GM12878 (cell line): ENCODE results near the gene ITCH. TPM values are rescaled to one million over a fixed set of nuclear protein-coding genes. Genes with fewer than 3 reads are reported as not detected.

ENCODE experiments used
- ATAC-seq: fragments of 200-7000 bp; cut with Tn5 transposase; 3 replicates; pipeline ENCODE4 v1.9.1; 2020; ENCODE audit warnings: mild to moderate bottlenecking, moderate library complexity
- BruUV-seq: library from RNA; stranded (reverse); fragments of 400-500 nt; replicated peaks from 2 replicates; lab custom pipeline; 2021; lab: Mats Ljungman, UMichigan
- CTCF ChIA-PET: fragments of 300-600 bp; sonication (Branson Sonifier 250); formaldehyde crosslinking; extraction: SDS; loops from one replicate; lab custom pipeline; 2021; ENCODE audit warnings: inconsistent platforms; lab: Yijun Ruan, JAX
- POLR2A ChIA-PET: fragments of 350-600 bp; formaldehyde crosslinking; extraction: SDS; loops from one replicate; lab custom pipeline; 2021; ENCODE audit warnings: inconsistent platforms; lab: Charles Lee
- RAD21 ChIA-PET: fragments of 300-600 bp; sonication (Branson Sonifier 250); formaldehyde crosslinking; loops from one replicate; lab custom pipeline; 2023; ENCODE audit warnings: antibody characterized with exemption; ENCODE audit not compliant: unreplicated experiment; lab: Charles Lee
- SMC1A ChIA-PET: fragments of 300-600 bp; sonication (Branson Sonifier 250); formaldehyde crosslinking; loops from one replicate; lab custom pipeline; 2023; ENCODE audit not compliant: unreplicated experiment, uncharacterized antibody; lab: Charles Lee
- DNase-seq: peaks from one replicate; pipeline ENCODE4 v3.0.0-alpha.2; 2011; ENCODE audit warnings: low read depth, low spot score
- FAIRE-seq: peaks from 3 replicates; lab custom pipeline; 2011; peaks lifted over from hg19 to GRCh38; lab: Jason Lieb, UNC
- H2AFZ ChIP-seq: 2 replicates; pipeline ENCODE4 v1.6.0; 2011; ENCODE audit warnings: low read depth, low read length, control low read depth; ENCODE audit not compliant: control insufficient read depth
- H3K27ac ChIP-seq: 2 replicates; pipeline ENCODE4 v1.5.1; 2011; ENCODE audit warnings: control low read depth; ENCODE audit not compliant: control insufficient read depth, insufficient read depth
- H3K27me3 ChIP-seq, 2 experiments: replicated peaks in 1 of 2; 2 replicates each; pipeline versions ENCODE4 v1.6.0 to v1.6.1; 2011; ENCODE audit warnings: low read length in 1 of 2; ENCODE audit not compliant: control insufficient read depth in 2 of 2, insufficient read depth in 2 of 2
- H3K36me3 ChIP-seq, 2 experiments: 2 replicates each; pipeline ENCODE4 v1.5.1; 2011; ENCODE audit warnings: low read length in 1 of 2; ENCODE audit not compliant: control insufficient read depth in 2 of 2, insufficient read depth in 2 of 2
- H3K4me1 ChIP-seq: 2 replicates; pipeline ENCODE4 v1.6.1; 2011; ENCODE audit warnings: mild to moderate bottlenecking, low read length, moderate library complexity, mixed read lengths; ENCODE audit not compliant: control insufficient read depth, insufficient read depth
- H3K4me2 ChIP-seq: 2 replicates; pipeline ENCODE4 v1.6.0; 2011; ENCODE audit warnings: control low read depth; ENCODE audit not compliant: control insufficient read depth, insufficient read depth
- H3K4me3 ChIP-seq: fragments of 200-600 bp; sonication (generic); 2 replicates; pipeline ENCODE4 v1.5.1; 2016
- H3K79me2 ChIP-seq: 2 replicates; pipeline ENCODE4 v1.6.0; 2011; ENCODE audit warnings: low read length; ENCODE audit not compliant: control insufficient read depth, insufficient read depth
- H3K9ac ChIP-seq: 2 replicates; pipeline ENCODE4 v1.8.0; 2011; ENCODE audit warnings: low read length, control low read depth, mixed read lengths; ENCODE audit not compliant: control insufficient read depth, insufficient read depth
- H3K9me3 ChIP-seq: replicated peaks from 3 replicates; pipeline ENCODE4 v1.5.1; 2011; ENCODE audit warnings: mild to moderate bottlenecking, low read length; ENCODE audit not compliant: control insufficient read depth, insufficient read depth
- H4K20me1 ChIP-seq: 2 replicates; pipeline ENCODE4 v1.6.0; 2011; ENCODE audit not compliant: control insufficient read depth, insufficient read depth
- CBFB ChIP-seq: IDR thresholded peaks from 2 replicates; pipeline ENCODE4 v1.6.1; 2016; ENCODE audit warnings: antibody characterized with exemption, low read depth
- ETV6 ChIP-seq, 2 experiments: fragments of 450-650 bp in 1 of 2; IDR thresholded peaks in 1 of 2; conservative IDR thresholded peaks in 1 of 2; 2 replicates each; pipeline ENCODE4 v1.6.1; 2014; ENCODE audit warnings: antibody characterized with exemption in 1 of 2, borderline replicate concordance in 1 of 2, low read depth in 1 of 2, mild to moderate bottlenecking in 1 of 2, moderate library complexity in 1 of 2
- MEF2A ChIP-seq: IDR thresholded peaks from 2 replicates; pipeline ENCODE4 v1.6.1; 2011; ENCODE audit warnings: low read depth, mild to moderate bottlenecking, low read length, moderate library complexity; ENCODE audit not compliant: insufficient read depth
- RCOR1 ChIP-seq: conservative IDR thresholded peaks from 2 replicates; pipeline ENCODE4 v1.6.1; 2012; ENCODE audit warnings: low read depth, low read length, improper control_type of control experiment
- REST ChIP-seq: IDR thresholded peaks from 2 replicates; pipeline ENCODE4 v1.6.1; 2012; ENCODE audit warnings: mild to moderate bottlenecking, low read depth, low read length
- SPI1 ChIP-seq: IDR thresholded peaks from 2 replicates; pipeline ENCODE4 v1.6.1; 2011; ENCODE audit warnings: low read depth, mild to moderate bottlenecking, low read length, moderate library complexity, borderline replicate concordance; ENCODE audit not compliant: insufficient read depth
- TCF3 ChIP-seq: IDR thresholded peaks from 2 replicates; pipeline ENCODE4 v1.6.1; 2012; ENCODE audit warnings: low read depth, mild to moderate bottlenecking, low read length, borderline replicate concordance; ENCODE audit not compliant: insufficient read depth
- WRNIP1 ChIP-seq: IDR thresholded peaks from 2 replicates; pipeline ENCODE4 v1.6.1; 2011; ENCODE audit warnings: low read depth, low read length, improper control_type of control experiment, borderline replicate concordance
- ZBTB4 ChIP-seq: fragments of 450-650 bp; formaldehyde crosslinking; IDR thresholded peaks from 2 replicates; pipeline ENCODE4 v1.4.0; 2022; ENCODE audit warnings: mild to moderate bottlenecking, moderate library complexity
- WGBS: methylation state at CpG from one replicate; pipeline ENCODE4 v1.1.6; 2016; ENCODE audit warnings: low lambda C conversion rate; ENCODE audit not compliant: insufficient replicate concordance, insufficient coverage; ENCODE audit errors: missing lambda C conversion rate; 5-methylcytosine and 5-hydroxymethylcytosine counted together
- in situ Hi-C: fragments of 300-500 bp; cut with MboI; formaldehyde crosslinking; loops from 9 replicates; pipeline ENCODE4 v1.14.3; 2018; ENCODE audit warnings: mixed read lengths
- intact Hi-C: fragments of 100-400 bp; cut with micrococcal nuclease; formaldehyde crosslinking; loops from one replicate; pipeline ENCODE4 v1.14.2; 2022; ENCODE audit not compliant: unreplicated experiment
- polyA plus RNA-seq, 11 experiments: library from polyadenylated mRNA; depleted of rRNA in 4 of 11; unstranded in 6 of 11; stranded (reverse) in 5 of 11; fragments of >200 nt; fragmentation: Nextera tagmentation in 4 of 11; fragmentation: Illumina TruSeq in 1 of 11; extraction: Ambion mirVana in 4 of 11; extraction: Trizol in 1 of 11; gene quantifications; 1 replicate in 1 of 11; 2 replicates in 10 of 11; pipeline versions ENCODE4 v1.2.1 to v1.2.3, GENCODE V29; 2011 to 2016; ENCODE audit warnings: inconsistent platforms in 2 of 11, missing spikeins in 2 of 11, low read depth in 1 of 11
- total RNA-seq, 4 experiments: library from RNA; depleted of rRNA in 3 of 4; stranded (reverse); fragments of >200 nt in 3 of 4; fragmentation: Illumina TruSeq in 1 of 4; extraction: Trizol in 1 of 4; gene quantifications; 2 replicates each; pipeline versions ENCODE4 v1.2.1 to v1.2.3, GENCODE V29; 2013 to 2021
- TF ChIP-seq, protein P1 (sequence below): fragments of 450-650 bp; formaldehyde crosslinking; IDR thresholded peaks from 2 replicates; pipeline ENCODE4 v1.4.0; 2020; ENCODE audit warnings: mild to moderate bottlenecking, moderate library complexity

Gene ITCH
- total and polyA plus RNA-seq, 10 of the 15 experiments (the other 5 are each of a cell fraction or from before 2014, with no cell fraction given), result 7.5 to 46.1 (median 21.5) TPM

DNA sequence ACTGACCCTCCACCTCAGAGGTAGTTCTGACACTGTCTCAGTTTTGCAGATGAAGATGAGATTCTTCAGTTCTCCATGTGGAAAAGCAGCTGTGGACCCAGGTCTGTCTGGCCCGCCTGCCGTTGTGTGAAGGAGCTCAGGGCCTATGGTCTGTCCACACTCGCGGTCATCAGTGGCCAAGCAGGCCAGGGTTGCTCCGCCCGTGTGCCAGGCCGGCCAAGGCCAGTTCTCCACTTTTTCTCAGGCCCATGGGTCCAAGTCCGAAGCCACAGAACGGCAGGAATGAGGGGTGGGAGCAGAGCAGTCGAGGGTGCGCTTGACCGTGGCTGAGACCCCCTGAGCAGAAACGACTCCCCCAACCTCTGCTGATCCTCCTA lies 186.8 kb downstream of the ITCH start:
- Histone ChIP-seq H3K27ac (no peak overlapping the region), H3K4me3 (no peak overlapping the region), H3K9me3 (no peaks in the 10 kb centered on the region), H3K36me3 (no peaks in the 10 kb centered on the region), H3K79me2 (no peaks in the 10 kb centered on the region), H2AFZ (no peak overlapping the region), H3K4me2 (no peak overlapping the region), H4K20me1 (no peaks in the 10 kb centered on the region), H3K4me1 (no peaks in the 10 kb centered on the region), H3K9ac (no peak overlapping the region), H3K27me3 (no peaks in the 10 kb centered on the region)
- FAIRE-seq (no peak), DNase-seq (no peak), ATAC-seq (no peak)
- intact Hi-C loops (no loop called here), in situ Hi-C loops (no loop called here)
- WGBS, result 77% methylated on average over 13 of the region's 13 CpGs
- RAD21 ChIA-PET, result no interaction called here
- SMC1A ChIA-PET, result no interaction called here
- BruUV-seq, result no TSS peak
- CTCF ChIA-PET, result interaction anchor here (1.0 kb wide), 1 partner anchor 11 kb away, joined by 3 read pairs; no protein-coding TSS in a partner anchor
- POLR2A ChIA-PET, result no interaction called here
- TF ChIP-seq, protein P1, sequence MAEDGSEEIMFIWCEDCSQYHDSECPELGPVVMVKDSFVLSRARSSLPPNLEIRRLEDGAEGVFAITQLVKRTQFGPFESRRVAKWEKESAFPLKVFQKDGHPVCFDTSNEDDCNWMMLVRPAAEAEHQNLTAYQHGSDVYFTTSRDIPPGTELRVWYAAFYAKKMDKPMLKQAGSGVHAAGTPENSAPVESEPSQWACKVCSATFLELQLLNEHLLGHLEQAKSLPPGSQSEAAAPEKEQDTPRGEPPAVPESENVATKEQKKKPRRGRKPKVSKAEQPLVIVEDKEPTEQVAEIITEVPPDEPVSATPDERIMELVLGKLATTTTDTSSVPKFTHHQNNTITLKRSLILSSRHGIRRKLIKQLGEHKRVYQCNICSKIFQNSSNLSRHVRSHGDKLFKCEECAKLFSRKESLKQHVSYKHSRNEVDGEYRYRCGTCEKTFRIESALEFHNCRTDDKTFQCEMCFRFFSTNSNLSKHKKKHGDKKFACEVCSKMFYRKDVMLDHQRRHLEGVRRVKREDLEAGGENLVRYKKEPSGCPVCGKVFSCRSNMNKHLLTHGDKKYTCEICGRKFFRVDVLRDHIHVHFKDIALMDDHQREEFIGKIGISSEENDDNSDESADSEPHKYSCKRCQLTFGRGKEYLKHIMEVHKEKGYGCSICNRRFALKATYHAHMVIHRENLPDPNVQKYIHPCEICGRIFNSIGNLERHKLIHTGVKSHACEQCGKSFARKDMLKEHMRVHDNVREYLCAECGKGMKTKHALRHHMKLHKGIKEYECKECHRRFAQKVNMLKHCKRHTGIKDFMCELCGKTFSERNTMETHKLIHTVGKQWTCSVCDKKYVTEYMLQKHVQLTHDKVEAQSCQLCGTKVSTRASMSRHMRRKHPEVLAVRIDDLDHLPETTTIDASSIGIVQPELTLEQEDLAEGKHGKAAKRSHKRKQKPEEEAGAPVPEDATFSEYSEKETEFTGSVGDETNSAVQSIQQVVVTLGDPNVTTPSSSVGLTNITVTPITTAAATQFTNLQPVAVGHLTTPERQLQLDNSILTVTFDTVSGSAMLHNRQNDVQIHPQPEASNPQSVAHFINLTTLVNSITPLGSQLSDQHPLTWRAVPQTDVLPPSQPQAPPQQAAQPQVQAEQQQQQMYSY, result no peak
- TF ChIP-seq TCF3 (no peak), REST (no peak), SPI1 (no peak), MEF2A (no peak), ETV6 (conservative IDR thresholded peaks at IDR 0.05 in 1 of 2, IDR thresholded peaks at IDR 0.05 in 1 of 2; ENCODE audit: borderline replicate concordance in 1 of 2, low read depth in 1 of 2) (no peak), CBFB (no peak), ZBTB4 (CRISPR knock-in tag) (no peak), RCOR1 (no peak), WRNIP1 (no peak)
